22Rv1 (cell line): ENCODE measurements around the gene DGKI.

Experiments
- H3K27ac ChIP-seq: fragments of 450-650 bp; 2 replicates; pipeline ENCODE4 v1.5.1; 2017
- ZFX ChIP-seq: fragments of 450-650 bp; IDR thresholded peaks from 2 replicates; pipeline ENCODE4 v1.6.1; 2017; ENCODE audit warnings: antibody characterized with exemption, borderline replicate concordance
- TF ChIP-seq, protein P1 (sequence below): fragments of 450-650 bp; IDR thresholded peaks from 2 replicates; pipeline ENCODE4 v1.5.1; 2017; ENCODE audit warnings: mild to moderate bottlenecking

Gene DGKI

GRCh38 chr7:137871170-137871915 lies 24.6 kb upstream of the DGKI start:
- H3K27ac ChIP-seq, result no peak overlapping the region
- TF ChIP-seq, protein P1, sequence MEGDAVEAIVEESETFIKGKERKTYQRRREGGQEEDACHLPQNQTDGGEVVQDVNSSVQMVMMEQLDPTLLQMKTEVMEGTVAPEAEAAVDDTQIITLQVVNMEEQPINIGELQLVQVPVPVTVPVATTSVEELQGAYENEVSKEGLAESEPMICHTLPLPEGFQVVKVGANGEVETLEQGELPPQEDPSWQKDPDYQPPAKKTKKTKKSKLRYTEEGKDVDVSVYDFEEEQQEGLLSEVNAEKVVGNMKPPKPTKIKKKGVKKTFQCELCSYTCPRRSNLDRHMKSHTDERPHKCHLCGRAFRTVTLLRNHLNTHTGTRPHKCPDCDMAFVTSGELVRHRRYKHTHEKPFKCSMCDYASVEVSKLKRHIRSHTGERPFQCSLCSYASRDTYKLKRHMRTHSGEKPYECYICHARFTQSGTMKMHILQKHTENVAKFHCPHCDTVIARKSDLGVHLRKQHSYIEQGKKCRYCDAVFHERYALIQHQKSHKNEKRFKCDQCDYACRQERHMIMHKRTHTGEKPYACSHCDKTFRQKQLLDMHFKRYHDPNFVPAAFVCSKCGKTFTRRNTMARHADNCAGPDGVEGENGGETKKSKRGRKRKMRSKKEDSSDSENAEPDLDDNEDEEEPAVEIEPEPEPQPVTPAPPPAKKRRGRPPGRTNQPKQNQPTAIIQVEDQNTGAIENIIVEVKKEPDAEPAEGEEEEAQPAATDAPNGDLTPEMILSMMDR, result no peak
- TF ChIP-seq ZFX, result no peak

DNA sequence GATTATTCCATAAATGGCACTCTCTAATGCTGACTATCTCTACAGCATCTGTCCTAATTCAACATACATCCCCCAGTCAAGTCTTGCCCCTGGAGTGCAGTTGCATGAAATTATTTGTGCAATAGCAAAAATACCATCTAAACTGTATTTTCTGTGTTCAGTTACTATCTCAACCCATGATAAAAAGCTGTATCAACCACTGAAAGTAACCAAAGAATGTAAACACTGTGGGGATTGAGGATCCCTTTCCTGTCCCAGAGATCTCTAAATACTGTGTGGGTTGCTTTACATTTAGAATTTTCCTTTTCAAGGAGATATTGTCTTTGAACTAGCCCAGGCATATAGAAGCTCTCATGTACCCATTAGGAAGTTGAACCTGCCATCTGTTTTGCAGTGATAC lies 23.9 kb upstream of the DGKI start:
- no peak overlapping the region for H3K27ac ChIP-seq
- TF ChIP-seq, protein P1, result no peak
- TF ChIP-seq ZFX, result no peak

GRCh38 chr7:137870078-137870477 lies 23.3 kb upstream of the DGKI start:
- no peak overlapping the region for H3K27ac ChIP-seq
- TF ChIP-seq, protein P1, result no peak
- TF ChIP-seq ZFX, result no peak

DNA sequence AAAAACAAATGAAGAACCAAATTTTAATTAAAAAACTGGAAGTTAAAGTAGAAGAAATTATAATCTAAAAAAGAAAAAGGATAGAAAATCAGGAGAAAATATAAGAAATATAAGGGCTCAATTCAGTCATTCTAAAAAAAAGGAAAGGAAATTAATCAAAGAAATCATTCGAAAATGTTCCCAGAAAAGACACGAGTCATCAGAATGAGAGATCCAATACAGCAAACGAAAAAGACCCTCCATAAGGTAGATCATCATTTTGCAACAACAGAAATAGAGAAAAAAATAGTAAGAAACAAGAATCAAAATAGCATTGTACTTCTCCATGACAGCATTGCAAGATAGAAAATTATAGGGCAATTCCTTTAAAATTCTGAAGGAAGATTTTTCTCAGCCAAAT lies 22.5 kb upstream of the DGKI start:
- TF ChIP-seq, protein P1, result no peak
- TF ChIP-seq ZFX, result no peak
- H3K27ac ChIP-seq, result no peak overlapping the region

DNA sequence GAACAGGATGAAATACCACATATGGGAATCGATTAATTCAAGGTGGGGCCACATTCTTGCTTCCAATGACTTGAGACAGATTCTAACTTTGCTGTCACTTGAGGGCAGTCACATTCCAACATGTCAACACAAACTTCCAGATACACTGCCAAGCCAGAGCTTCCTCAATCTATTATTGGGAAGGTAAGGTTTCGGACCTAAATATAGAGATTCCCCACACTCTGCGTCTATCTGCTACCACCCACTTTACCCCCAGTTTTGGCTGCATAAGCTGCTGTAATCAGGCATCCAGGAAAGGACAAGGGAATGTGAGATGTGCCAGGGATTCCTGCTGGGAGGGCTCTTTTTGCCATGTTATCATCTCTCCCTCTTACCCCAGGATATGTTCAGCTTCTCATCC lies 20.5 kb upstream of the DGKI start:
- no peak overlapping the region for H3K27ac ChIP-seq
- TF ChIP-seq, protein P1, result no peak
- TF ChIP-seq ZFX, result no peak

GRCh38 chr7:137865764-137866163 lies 19.0 kb upstream of the DGKI start:
- TF ChIP-seq, protein P1, result no peak
- TF ChIP-seq ZFX, result no peak
- H3K27ac ChIP-seq, result no peak overlapping the region

DNA sequence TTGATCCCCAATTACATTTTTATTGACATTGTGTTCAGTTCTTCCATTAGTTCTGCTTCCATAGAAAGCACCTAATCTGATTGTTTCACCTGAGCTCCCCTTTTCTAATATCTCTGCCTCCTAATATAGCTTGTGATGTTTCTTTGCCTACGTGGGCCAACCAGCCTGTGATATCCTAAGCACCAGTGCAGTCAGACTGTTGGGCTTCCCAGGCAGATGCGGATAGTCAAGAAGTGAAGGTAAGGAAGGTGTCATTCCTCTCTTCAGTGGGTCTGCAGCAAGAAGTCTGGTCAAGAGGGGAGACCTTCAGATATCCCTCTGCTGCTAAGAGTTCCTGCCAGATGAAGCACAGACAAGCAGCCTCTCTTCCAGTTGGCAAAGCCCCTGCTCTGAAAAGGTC lies 16.2 kb upstream of the DGKI start:
- no peak overlapping the region for H3K27ac ChIP-seq
- no peak for TF ChIP-seq ZFX
- TF ChIP-seq, protein P1, result no peak
